Transverse colon (tissue), 3 donors: ENCODE data around the gene DLX2.

Source experiments
- POLR2A ChIP-seq: fragments of 450-650 bp; IDR thresholded peaks from one replicate; pipeline ENCODE4 v1.6.1; 2016; ENCODE audit warnings: antibody characterized with exemption, mild to moderate bottlenecking, moderate library complexity
- TF ChIP-seq, protein P1 (sequence below), 5 experiments: fragments of 200-600 bp in 3 of 5; fragments of 450-650 bp in 2 of 5; sonication (generic) in 3 of 5; IDR thresholded peaks; 1 replicate in 2 of 5; 2 replicates in 3 of 5; pipeline ENCODE4 v1.5.1; 2016 to 2017; ENCODE audit warnings: antibody characterized with exemption in 5 of 5, inconsistent platforms in 3 of 5, mild to moderate bottlenecking in 2 of 5, moderate library complexity in 1 of 5

DNA sequence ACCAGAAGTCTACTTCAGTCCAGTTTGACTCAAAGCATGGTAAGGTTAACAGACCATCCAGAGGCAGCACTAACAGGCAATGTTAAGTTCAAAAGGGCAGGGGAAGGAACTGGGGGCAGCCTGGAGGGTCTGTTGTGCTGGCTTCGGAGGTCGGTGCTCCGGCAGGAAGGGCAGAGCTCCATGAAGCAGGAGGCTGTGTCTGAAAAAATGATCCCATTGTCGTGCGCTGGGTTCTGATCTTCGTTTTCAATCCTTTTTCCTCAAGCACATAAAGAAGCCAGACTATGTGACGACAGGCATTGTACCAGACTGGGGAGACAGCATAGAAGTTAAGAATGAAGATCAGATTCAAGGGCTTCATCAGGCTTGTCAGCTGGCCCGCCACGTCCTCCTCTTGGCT lies 39.3 kb downstream of the DLX2 start:
- TF ChIP-seq POLR2A: no peak
- TF ChIP-seq, protein P1, sequence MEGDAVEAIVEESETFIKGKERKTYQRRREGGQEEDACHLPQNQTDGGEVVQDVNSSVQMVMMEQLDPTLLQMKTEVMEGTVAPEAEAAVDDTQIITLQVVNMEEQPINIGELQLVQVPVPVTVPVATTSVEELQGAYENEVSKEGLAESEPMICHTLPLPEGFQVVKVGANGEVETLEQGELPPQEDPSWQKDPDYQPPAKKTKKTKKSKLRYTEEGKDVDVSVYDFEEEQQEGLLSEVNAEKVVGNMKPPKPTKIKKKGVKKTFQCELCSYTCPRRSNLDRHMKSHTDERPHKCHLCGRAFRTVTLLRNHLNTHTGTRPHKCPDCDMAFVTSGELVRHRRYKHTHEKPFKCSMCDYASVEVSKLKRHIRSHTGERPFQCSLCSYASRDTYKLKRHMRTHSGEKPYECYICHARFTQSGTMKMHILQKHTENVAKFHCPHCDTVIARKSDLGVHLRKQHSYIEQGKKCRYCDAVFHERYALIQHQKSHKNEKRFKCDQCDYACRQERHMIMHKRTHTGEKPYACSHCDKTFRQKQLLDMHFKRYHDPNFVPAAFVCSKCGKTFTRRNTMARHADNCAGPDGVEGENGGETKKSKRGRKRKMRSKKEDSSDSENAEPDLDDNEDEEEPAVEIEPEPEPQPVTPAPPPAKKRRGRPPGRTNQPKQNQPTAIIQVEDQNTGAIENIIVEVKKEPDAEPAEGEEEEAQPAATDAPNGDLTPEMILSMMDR (IDR thresholded peaks at IDR 0.05): no peak
